Measurements from ENCODE around the gene ITIH4.

GRCh38 chr3:52782412-52783210 is 47.9 kb downstream of the ITIH4 start:
- no peak for TF ChIP-seq CTCF (IDR thresholded peaks at IDR 0.05)
- TF ChIP-seq POLR2A (IDR thresholded peaks at IDR 0.05; ENCODE audit: low read depth) = no peak
- no peak for TF ChIP-seq EP300 (IDR thresholded peaks at IDR 0.05)

Measured in esophagus muscularis mucosa (tissue), 4 donors.